Testis (tissue), 2 donors: Measurements from ENCODE around the gene DDX24.

ENCODE experiments used
- CTCF ChIP-seq, 3 experiments: fragments of 450-650 bp in 2 of 3; fragments of 200-600 bp in 1 of 3; sonication (generic) in 1 of 3; IDR thresholded peaks; one replicate each; pipeline ENCODE4 v1.5.1; 2016 to 2019; ENCODE audit warnings: antibody characterized with exemption in 3 of 3, mild to moderate bottlenecking in 2 of 3, moderate library complexity in 1 of 3
- POLR2A ChIP-seq: fragments of 450-650 bp; IDR thresholded peaks from one replicate; pipeline ENCODE4 v1.6.1; 2017; ENCODE audit warnings: antibody characterized with exemption, mild to moderate bottlenecking, moderate library complexity

- no peak for TF ChIP-seq CTCF (IDR thresholded peaks at IDR 0.05)
- TF ChIP-seq POLR2A = no peak
Observed at GRCh38 chr14:94054936-94055335, 26.1 kb downstream of the DDX24 start.
